Inflammatory macrophage treated with lipopolysaccharide for 1 hour (primary cell): ENCODE measurements around the gene DOCK3.

Source experiments
- DNase-seq, 2 donors: peaks; one replicate each; pipeline ENCODE4 v3.0.0-alpha.2; 2020 to 2022

Gene DOCK3

GRCh38 chr3:50674349-50675178 lies at the start of gene DOCK3:
TSS of gene DOCK3 (plus strand) at chr3:50674927. CDS start at chr3:50675264, 337 bp downstream.
- DNase-seq = peak; percentile 53 to 58

- DNase-seq = no peak
These were observed 49.2 kb upstream of the DOCK3 start for GRCh38 chr3:50625231-50626182.

- DNase-seq = no peak
These were observed 48.3 kb upstream of the DOCK3 start for GRCh38 chr3:50626401-50626800.

- DNase-seq = peak; percentile 69 to 83
These were observed 47.2 kb upstream of the DOCK3 start for GRCh38 chr3:50627407-50628051.

- no peak for DNase-seq
These were observed 46.1 kb upstream of the DOCK3 start for GRCh38 chr3:50628601-50629000.

- no peak for DNase-seq
These were observed 44.3 kb upstream of the DOCK3 start for GRCh38 chr3:50630394-50630793.

GRCh38 chr3:50630877-50631276 lies 43.9 kb upstream of the DOCK3 start:
- no peak for DNase-seq

GRCh38 chr3:50632450-50632849 lies 42.3 kb upstream of the DOCK3 start:
- DNase-seq = peak; percentile 58 to 64

- DNase-seq = peak in 1 of 2 donors; percentile 39
These were observed 41.4 kb upstream of the DOCK3 start for GRCh38 chr3:50633230-50633790.

- DNase-seq = no peak
These were observed 39.7 kb upstream of the DOCK3 start for GRCh38 chr3:50635066-50635465.

GRCh38 chr3:50637011-50637410 lies 37.7 kb upstream of the DOCK3 start:
- DNase-seq = no peak

GRCh38 chr3:50637945-50638344 lies 36.8 kb upstream of the DOCK3 start:
- no peak for DNase-seq

GRCh38 chr3:50639055-50639494 lies 35.7 kb upstream of the DOCK3 start:
- DNase-seq = peak in 1 of 2 donors; percentile 49

GRCh38 chr3:50642382-50642781 lies 32.3 kb upstream of the DOCK3 start:
- no peak for DNase-seq

- DNase-seq = no peak
These were observed 30.2 kb upstream of the DOCK3 start for GRCh38 chr3:50644561-50644960.

GRCh38 chr3:50645378-50645777 lies 29.3 kb upstream of the DOCK3 start:
- DNase-seq = no peak

GRCh38 chr3:50648313-50648712 lies 26.4 kb upstream of the DOCK3 start:
- no peak for DNase-seq

GRCh38 chr3:50648944-50649343 lies 25.8 kb upstream of the DOCK3 start:
- DNase-seq = no peak

- DNase-seq = no peak
These were observed 25.2 kb upstream of the DOCK3 start for GRCh38 chr3:50649451-50649931.

GRCh38 chr3:50650018-50650417 lies 24.7 kb upstream of the DOCK3 start:
- DNase-seq = no peak

GRCh38 chr3:50651445-50651844 lies 23.3 kb upstream of the DOCK3 start:
- no peak for DNase-seq

GRCh38 chr3:50651920-50652529 lies 22.7 kb upstream of the DOCK3 start:
- DNase-seq = no peak
